ENCODE results near the gene SNTB2.
"Not testable (repeated sequence)": the region's sequence is repeated elsewhere in the genome, so short reads cannot be mapped to it uniquely, and the experiment has no call there.

SNTB2 gene

DNA sequence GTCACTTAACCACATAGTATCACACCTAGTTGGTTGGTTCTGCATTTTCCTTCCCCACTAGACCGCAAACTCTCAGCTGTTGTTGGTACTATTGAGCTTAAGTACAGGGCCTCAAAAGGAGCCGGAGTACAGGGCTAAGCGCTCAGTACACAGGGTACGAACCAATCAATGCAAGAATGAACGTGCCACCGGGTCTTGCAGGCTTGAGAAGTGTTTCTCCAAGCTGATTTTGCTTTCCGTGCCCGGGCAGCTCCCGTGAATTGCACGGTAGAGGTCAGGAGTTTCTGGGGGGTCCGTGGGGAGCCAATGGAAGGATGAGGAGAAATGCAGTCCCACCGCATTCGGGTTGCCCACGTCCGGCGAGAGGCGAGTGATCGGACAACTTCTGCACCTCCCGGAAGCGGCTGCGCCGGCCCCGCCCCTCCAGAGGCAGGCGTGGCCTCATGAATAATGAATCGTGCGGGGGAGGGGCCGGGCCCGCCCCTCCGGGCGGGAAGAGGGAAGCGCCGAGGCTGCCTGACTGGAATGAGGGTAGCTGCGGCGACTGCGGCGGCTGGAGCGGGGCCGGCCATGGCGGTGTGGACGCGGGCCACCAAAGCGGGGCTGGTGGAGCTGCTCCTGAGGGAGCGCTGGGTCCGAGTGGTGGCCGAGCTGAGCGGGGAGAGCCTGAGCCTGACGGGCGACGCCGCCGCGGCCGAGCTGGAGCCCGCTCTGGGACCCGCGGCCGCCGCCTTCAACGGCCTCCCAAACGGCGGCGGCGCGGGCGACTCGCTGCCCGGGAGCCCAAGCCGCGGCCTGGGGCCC, at the start of gene SNTB2:
Gene SNTB2 (plus strand): TSS at position 523 of the 804 bp plus-strand sequence. CDS start 3 bp downstream, at position 526.
- peak; percentile 91 for DNase-seq (ENCODE audit: low read depth)

DNA sequence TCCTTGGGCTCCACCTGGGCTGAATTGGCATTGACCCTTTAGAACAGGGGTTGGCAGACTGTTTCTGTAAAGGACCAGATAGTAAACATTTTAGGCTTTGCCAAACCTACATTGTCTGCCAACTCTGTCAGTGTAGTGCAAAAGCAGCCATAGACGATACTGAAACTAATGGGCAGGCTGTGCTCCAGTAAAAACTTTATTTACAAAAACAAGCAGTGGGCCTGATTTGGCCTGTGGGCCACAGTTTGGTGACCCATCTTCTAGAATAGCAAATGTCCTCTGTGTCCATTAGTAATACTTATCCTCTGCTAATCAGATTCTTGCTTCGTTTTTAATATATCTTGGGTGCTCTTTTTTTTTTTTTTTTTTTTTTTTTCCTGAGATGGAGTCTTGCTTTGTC, 48.4 kb upstream of the SNTB2 start:
- no peak for DNase-seq (ENCODE audit: low read depth)

DNA sequence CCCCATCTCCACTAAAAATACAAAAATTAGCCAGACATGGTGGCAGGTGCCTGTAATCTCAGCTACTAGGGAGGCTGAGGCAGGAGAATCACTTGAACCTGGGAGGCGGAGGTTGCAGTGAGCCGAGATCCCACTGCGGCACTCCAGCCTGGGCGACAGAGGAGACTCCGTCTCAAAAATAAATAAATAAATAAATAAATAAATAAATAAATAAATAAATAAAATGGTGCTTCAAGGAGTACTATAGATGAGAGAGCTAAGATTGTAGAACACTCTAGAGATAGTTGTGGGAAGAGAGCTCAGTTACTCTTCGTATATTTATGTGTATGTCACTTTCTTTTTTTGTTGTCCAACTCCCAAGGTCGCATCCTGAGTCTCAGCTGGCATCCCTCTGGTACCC, 47.5 kb upstream of the SNTB2 start:
- DNase-seq (ENCODE audit: low read depth), result not testable (repeated sequence)

DNA sequence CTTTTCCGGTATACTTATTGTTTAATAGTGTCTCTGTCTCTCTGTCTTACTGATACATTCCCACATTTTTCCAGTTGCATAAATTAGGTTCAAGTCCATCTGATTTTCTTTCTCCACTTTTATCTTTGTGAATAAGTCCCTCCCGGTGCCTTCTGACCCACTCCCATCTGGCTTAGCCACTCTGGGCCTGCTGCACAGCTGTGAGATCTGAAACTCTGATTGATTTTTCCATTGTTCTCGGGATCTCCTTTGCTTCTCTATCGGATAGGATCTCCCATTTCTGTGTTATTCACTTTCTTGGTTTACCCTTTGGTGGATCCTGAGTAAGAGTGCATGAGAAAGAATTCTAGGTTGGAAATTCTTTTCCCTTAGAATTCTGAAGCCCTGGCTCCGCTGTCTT, 46.0 kb upstream of the SNTB2 start:
- DNase-seq (ENCODE audit: low read depth), result no peak

DNA sequence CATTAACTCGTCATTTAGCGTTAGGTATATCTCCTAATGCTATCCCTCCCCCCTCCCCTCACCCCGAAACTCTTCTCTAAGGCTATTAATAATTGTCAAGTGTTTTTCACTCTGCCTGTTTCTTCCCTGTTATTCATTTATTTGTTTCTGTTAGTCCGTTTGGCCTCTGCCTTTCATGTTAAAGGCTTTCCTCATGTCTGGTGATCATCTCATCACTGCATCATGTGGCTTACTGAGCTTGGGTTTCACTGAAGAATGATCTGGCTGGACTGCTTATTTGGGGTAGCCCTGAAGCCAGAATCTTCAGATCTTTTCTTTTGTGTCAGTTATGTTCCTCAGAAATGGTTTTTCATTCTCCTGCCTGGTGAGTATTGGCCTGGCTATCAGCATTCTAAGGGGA, 45.0 kb upstream of the SNTB2 start:
- DNase-seq (ENCODE audit: low read depth), result no peak

DNA sequence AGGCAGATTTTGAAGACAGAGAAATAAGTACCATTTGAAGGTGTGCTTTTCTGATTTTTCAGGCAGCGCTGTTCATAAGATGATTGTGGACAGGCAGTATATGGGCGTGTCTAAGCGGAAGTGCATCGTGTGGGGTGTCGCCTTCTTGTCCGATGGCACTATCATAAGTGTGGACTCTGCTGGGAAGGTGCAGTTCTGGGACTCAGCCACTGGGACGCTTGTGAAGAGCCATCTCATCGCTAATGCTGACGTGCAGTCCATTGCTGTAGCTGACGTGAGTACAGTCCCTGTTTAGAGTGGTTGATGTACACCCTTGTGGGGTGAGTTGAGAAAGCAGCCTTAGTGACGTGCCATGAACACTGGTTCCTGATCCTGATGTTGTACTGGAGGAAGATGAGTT, 43.8 kb upstream of the SNTB2 start:
- no peak for DNase-seq (ENCODE audit: low read depth)

DNA sequence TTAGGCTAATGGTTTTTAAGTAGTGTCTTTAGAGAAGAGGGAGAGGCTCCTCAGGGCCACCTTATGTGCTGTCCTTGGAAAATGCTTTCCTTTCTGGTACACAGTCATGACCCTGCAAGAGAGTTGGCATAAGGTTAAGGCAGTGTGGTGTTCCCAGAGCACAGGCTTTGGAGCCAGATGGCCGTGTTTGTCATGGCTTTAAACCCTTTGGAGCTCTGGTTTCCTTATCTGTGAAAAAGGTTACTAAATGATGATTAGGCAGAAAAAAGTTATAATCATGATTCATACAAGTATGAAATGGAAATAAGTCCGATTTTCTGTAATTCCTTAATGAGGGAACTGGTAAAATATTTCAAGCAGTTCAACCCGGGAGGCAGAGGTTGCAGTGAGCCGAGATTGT, 41.3 kb upstream of the SNTB2 start:
- DNase-seq (ENCODE audit: low read depth), result no peak

DNA sequence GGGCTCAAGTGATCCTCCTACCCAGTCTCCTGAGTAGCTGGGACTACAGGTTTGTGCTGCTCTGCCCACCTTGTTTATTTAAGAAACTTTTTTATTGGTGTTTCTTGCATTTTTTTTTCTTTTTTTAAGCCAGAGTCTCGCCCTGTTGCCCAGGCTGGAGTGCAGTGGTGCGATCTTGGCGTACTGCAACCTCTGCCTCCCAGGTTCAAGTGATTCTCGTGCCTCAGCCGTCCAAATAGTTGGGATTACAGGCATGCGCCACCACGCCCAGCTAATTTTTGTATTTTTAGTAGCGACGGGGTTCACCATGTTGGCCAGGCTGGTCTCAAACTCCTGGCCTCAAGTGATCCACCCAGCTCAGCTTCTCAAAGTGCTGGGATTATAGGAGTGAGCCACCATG, 37.3 kb upstream of the SNTB2 start:
- DNase-seq (ENCODE audit: low read depth), result not testable (repeated sequence)

DNA sequence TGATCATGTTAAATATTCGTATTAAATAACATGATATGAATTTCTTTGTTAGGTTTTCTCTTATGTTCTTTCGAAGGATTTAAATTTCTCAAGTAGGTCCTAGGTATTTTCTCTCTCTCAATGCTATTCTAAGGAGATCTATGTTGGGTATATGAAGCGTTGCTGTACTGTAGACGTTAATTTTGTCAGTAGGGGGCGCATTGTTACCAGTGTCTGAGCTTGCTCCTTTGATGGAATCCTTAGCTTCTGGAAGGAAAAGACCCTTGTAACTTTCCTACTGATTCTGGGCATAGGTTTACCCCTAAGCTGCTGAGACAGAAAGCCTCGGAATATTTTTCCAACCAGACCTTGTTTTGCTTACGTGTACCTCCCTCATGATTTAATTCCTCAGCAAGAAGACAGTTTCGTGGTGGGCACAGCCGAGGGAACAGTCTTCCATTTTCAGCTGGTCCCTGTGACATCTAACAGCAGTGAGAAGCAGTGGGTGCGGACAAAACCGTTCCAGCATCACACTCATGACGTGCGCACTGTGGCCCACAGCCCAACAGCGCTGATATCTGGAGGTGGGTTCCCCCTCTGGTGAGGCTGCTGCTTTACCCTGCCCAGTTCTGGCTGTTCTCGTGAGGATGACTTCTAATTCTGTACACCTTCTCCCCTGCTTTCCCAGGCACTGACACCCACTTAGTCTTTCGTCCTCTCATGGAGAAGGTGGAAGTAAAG, 36.7 kb upstream of the SNTB2 start:
- peak; percentile 81 for DNase-seq (ENCODE audit: low read depth)

DNA sequence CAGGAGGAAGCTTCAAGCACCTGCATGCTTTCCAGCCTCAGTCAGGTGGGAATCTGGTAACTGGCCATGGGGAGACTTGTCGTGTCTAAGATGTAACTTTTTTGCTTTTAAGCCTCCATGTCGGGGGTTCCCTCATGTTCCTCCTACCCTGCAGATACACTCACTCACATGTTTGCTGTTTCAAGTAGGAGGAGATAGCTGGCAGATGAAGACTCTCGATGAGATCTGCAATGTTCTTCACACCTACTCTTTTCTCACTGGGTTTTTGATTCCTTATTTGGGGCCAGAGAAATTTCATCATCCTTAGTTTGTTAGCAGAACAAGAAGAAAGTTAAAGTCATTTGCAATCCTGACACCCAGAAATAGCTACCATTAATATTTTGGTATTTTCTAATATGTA, 29.8 kb upstream of the SNTB2 start:
- DNase-seq (ENCODE audit: low read depth), result no peak

DNA sequence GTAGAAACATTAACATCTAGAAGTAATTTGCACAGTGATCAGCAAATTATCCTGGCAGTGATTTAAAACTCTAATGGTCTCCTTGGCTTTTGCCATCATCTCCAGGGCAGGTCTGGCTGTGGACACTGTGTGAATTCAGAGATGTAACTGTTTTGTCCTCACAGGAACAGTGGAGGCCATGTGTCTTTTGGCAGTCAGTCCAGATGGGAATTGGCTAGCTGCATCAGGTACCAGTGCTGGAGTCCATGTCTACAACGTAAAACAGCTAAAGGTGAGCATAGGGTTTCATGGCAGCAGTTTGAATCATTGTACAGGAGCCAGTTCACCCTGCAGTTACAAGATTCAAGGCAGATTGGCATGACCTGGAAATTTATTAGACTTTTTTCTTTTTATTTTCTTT, 26.8 kb upstream of the SNTB2 start:
- DNase-seq (ENCODE audit: low read depth), result no peak

DNA sequence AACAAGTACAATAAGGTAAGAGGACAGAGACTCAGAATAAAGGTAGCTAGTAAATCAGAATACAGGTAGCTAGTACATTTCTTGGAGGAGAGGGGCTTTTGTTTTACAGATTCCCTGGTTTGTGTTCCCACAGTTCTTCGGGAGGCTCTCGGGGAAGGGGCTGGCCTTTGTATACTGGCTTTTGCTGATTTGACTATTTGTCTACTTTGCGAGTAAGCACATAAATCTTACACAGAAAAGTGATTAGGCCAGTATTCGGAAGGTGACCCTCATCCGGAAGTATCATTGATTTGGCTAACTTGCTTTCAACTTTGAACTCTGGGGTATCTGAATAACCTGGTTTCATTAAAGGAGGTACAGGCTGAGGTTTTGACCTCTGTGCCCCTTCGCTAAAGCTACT, 21.4 kb upstream of the SNTB2 start:
- no peak for DNase-seq (ENCODE audit: low read depth)

DNA sequence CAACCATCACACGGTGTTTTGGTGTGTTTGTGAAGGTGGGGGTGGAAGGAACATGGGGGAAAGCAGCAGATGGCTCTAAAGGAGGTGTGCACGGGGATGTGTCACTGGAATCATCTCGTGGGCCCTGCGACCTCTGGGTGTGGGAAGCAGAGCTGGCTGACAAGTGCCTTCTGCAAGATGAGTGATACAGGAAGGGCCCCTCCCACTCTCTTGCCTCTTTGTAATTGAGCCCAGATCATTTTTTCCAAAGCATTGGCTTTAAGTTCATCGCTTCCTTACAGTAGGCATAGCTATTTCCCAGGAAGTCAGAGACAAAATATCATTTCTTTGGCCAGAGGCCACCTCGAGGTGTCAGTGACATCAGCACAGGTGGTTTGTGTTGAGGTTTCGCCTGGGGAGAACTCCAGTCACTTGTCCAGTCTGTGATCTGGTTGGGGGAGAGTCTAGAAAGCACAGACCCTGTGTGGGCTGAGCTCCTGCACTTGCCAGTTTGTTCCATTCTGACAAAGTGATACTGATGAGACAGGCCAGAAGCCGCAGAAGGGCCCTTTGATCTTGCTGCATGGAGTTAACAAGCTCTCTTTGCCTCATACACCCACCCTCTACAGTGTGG, 20.6 kb upstream of the SNTB2 start:
- peak; percentile 70 for DNase-seq (ENCODE audit: low read depth)

DNA sequence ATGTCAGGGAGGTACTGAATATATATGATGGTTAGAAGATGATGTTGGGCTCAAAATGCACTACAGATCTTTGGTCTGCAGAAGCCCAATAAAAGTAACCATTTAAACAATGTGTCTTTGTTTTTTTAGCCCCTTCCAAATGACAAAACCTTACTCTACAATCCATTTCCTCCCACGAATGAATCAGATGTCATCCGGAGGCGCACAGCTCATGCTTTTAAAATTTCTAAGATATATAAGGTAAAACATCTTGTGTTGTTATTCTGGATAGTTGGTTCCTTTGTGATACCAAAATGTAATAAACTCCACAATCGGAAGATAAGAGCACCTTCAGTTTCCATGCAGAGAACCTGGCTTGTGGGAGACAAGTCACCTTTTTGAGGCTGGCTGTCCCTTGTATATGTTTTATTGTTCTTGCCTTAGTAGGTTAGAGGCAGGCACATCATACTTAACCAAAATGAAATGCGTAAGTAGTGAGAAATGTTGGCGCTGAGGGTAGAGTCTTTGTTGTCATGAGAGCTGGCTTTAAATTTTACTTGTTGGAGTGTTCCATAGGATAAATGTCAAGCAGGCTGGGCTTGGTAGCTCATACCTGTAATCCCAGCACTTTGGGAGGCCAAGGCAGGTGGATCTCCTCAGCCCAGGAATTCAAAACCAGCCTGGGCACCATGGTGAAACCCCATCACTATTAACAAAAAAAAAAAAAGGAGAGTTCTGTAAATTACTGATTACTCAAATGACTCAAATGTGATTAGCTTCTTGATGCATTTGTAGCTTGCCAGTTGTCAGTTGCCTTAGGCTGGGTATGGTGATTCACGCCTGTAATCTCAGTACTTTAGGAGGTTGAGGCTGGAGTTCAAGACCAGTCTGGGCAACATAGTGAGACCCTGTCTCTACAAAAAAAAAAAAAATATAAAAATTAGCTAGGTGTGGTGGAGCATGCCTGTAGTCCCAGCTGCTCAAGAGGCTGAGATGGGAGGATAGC, 19.7 kb upstream of the SNTB2 start:
- peak; percentile 57 for DNase-seq (ENCODE audit: low read depth)

DNA sequence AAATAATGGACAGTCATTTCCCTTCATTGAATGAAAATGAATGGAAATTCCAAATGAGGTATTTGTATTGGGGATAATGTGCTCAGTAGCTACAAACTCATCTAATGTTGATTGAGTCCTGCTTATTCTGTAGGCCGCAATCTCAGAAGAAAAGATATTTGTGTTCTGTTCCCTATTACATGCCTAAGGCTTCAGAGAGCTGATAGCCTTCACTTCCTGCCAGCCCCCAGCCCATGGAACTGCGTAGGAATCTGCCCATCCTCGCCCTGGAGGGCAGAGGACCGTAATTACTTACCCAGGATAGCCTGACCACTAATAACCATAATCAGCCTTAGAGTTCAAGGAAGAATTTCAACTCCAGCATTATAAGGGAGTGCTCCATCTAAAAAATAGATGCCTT, 17.9 kb upstream of the SNTB2 start:
- DNase-seq (ENCODE audit: low read depth), result no peak

DNA sequence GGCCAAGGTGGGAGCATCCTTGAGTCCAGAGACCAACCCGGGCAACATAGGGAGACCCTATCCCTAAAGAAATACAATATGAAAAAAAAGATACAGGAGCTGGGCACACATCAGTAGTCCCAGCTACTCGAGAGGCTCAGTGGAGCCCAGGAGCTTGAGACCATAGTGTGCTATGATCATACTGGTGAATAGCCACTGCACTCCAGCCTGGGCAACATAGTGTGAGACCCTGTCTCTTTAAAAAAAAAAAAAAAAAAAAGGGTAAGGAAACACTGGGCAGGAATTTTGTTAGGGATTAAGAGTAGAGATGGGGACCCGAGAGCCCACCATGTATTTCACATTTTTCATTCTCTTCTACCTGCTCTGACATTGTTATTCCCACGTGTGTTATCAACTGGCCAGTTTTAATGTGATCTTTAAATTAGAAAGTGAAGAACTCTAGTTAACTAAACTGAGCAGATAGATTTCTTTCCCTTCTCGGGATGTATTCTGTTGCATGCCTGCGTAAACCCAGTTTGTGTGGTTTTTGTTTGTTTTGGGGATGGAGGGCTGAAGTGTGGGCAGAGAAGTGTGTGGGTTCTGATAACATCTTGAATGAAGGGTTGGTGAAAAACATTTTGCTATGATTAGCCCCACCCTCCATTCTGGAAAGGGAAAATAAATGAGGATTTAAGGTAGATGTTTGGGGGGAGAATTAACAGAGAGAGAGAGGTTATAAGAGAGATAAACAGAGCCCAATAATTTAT, 17.2 kb upstream of the SNTB2 start:
- DNase-seq (ENCODE audit: low read depth), result no peak

DNA sequence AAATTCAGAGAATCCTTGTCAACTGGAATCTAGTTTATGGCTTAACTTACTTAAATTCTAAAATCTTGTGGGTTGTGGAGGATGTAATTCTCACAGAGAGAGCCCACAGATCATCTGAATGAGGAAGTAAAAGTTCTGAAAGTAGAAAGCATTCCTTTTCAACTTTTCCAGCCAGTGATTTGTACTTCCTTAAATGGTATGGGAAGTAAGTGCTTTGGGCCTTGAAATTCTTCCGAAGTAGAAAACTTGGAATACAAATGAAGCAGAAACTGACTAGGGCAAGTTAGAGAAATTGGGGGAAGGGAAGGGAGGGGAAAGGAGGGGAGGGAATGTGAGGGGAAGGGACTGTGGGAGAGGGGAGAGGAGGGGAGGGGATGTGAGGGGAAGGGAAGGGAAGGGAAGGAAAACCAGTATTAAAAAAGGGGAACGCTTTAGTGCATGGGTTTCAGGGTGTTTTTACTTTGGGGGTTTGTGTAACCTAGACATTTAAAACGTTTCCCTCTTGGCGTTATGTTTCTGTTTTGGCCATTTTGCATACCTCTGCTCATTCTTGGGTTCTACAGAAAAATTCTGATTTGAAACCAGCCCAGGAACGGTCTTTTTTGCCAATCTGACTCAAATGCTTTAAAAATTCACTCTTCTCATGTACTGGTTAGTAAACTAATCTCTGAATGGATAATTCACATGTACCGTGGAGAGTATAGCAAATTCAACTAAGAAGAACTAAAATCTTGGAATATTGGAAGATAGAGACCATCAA, 15.5 kb upstream of the SNTB2 start:
- DNase-seq (ENCODE audit: low read depth), result peak; percentile 85

DNA sequence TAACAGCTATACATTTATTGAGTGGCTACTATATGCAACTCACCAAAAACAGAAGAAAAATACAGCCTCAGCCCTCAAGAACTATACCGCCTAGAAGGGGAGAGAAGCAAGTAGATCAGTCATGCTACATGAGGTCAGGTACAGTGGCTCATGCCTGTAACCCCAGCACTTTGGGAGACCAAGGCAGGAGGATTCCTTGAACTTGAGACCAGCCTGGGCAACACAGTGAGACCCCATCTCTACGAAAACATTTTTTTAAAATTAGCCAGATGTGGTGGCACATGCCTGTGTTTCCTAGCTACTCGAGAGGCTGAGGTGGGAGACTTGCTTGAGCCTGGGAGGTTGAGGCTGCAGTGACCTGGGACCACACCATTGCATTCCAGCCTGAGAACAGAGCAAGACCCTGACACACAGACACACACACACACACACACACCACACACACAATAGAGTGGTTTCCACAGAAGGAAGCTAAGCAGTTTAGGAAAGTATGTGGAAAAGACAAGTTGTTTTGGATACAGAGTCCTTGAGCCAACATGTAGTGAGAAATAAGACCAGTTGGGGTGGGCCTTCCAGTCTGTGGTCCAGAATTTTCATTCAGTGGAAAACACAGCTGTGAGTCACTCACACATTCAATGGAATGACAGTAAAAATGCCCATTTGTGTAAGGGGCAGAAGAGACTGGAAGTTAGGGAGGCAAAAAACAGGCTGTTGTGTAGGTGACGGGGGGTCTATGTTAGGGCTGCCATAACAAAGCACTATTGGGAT, 10.7 kb upstream of the SNTB2 start:
- peak; percentile 86 for DNase-seq (ENCODE audit: low read depth)

DNA sequence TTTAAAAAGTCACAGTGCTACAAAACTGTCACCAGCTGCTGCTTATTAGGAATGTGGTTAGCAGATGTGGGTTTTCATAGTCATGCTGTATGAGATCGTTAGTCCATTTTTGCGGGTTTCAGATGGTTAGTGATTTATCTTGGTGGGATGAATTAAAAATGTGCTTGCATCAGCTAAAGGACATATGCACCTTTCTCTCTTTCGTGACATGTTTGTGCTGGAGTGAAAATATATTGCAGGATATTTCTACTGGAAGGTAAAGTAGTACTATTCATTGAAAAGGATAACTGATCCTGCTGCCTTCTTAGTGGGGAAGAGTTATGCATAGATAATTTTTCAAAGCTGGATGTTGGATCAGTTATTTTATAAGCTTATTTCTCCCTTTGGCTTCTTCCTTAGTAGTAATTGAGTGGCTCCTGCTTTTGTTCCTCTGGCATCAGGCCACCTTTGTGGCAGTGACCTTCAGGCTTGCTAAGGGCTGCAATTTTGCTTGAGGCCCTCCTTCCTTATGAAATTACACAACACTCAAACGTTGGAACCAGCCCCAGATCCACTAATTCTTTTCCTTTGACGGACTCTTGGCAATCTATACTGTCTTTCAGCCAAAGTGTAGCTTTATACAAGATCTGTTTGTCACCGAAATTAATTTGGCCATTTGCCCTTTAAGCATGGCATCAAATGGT, 7.5 kb upstream of the SNTB2 start:
- peak; percentile 92 for DNase-seq (ENCODE audit: low read depth)
